HG03097 (cell line): ENCODE measurements around the gene C13orf42.

ENCODE experiments used
- ATAC-seq: cut with Tn5 transposase; IDR thresholded peaks from one replicate; pipeline ENCODE4 v1.9.1; 2021; ENCODE audit not compliant: unreplicated experiment, low FRiP score

C13orf42 gene

DNA sequence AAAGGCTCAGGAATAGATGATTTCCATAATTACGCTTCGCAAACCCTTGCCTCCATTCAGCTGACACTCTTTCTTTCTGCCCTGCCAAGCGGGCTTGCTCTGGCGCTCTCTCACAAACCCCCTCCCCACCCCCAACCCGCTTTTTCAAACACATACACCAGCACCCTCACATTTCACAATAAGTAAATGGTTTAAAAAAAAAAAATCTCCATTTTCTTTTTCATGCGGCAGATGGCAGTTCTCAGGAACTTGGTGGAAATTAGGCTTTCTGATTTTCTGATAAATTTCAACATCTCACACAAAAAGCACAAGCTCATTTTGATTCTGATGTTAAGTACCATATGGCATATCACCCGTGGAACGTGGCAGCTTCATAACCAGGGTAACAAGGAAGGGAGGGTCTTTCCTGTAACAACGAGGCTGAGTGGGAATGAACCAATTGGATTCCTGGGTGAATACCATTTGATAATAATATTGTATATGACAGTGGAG is 43.8 kb downstream of the C13orf42 start:
- ATAC-seq: no peak

DNA sequence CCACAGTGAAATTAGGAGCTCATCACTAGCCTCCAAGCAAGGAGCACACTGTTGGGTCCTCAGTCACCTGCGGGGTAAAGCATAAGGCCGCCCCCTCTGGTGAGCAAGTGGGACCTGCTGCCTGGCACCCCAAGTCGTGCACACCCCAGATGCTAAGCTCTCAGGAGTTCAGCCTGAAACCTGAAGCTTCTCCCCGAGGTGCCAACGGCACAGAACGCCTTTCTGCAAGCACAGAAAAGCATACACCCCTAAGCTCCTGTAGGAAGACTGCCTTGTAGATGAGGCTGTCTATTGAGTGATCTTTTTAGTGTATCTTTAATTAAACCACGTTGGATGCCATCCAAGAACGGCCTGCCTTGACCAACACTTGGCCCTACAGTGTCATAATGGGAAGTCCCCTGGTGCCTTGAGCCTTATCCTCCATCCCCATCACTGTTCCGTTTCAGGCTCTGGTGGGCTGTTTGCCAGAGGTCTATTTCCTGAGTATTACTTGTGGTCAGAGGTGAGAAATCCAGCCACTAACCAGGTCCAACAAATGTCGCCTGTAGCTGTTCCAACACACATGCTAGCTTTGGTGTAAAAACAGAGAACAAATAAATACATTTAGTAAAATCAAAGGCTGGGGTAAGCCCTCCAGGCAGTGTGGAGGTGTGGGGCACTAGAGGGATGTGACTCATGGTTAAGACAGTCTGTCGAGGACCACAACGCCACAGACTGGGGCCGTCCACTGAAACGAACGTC is 44.8 kb downstream of the C13orf42 start:
- ATAC-seq: no peak

DNA sequence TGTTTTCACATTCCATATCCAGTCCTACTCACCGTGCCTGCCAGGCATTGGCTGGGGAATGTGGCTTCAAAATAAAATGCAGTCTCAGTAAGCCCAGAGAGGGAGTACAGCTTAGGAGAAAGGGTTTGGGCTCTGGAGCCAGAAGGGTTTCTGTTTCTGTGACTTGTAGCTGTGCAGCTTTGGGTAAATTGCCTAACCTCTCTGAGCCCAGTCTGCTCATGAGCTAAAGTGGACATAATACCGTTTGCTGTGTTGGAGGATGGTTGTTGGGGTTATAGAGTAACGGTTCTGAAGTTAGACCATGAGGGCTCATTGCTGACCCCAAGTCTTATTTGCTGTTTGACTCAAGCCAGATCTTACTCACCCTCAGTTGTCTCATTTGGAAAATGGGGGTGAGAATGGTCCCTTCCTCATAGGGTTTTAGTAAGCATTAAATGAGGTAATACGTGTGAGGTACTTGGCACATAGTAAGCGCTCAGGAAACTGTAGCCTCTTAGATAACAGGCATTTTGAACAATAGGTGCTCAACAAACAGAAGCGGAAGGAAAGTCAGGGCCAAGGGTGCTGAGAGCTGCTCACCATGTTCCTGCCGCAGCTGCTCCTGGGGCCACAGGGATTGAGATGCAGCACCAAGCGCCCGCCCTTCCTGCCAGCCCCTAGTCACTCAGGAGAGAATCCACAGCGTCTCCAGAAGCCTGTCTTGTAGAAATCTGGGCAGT is 45.5 kb downstream of the C13orf42 start:
- no peak for ATAC-seq

DNA sequence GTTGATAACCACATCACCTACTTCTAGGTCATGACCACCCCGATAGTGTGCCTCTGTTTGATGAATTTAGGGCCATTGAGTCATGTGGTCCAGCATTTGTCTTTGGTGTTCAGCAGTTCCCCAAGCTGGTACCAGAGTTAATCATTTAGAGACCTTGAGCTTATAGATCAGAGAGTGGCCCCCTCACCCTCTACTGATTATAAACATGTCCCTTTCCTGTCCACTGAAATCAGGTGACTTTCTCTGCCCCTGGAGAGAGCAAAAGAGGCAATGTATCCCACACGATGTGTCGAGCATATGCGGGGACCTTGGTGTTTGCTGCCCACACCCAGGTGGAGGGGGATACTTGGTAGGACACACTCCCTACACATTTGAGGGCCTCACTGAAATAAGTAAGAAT is 46.3 kb downstream of the C13orf42 start:
- no peak for ATAC-seq

DNA sequence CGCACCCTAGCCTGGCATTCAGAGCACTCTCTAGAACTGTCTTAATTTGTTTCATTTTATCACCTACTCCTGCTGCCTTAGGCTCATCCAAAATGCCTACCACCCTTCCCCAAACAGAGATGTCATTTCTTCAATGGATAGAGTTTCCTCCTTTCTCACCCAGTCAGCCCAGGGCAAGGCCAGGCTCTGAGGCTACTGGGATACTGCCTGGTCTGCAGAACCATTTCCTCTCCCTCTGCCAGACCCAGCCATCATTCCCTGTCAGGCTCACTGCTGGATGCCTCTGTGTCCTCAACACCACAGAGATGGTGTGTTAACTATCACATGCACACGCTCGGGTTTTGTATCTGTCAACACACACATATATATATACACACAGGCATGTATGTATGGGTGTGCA is 47.2 kb downstream of the C13orf42 start:
- ATAC-seq: no peak

DNA sequence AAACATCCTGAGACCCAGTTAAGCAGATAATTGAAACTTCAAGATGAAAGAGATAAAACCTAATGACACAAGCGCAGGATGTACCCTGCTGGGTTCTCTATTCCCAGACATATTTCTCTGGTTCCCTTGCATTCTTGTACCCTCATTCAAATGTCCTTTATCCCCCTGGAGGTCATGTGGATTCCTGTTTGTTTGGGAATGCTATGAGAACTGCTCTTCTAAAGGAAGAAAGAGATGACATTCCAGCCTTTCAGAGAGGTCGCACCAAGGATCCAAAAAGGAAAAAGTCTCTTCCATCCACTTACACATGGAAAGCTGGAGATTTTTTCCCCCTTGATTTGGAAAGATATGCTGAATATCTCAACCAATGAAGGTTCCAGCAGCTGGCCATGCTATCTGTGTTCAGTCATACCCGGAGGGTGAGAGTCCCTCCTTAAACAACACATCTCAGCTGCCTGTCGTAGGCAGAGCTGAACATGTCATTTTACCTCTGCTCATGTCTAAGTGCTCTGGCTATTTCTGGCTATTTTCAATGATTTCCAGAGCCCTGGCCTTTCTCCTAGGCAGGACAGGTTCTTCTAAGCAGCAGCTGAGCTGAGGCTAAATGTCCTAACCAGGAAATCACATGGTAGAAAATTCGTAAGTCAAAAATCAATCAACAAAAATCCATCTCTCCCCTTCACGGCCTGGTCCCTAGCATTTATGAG is 52.5 kb downstream of the C13orf42 start:
- ATAC-seq: no peak

DNA sequence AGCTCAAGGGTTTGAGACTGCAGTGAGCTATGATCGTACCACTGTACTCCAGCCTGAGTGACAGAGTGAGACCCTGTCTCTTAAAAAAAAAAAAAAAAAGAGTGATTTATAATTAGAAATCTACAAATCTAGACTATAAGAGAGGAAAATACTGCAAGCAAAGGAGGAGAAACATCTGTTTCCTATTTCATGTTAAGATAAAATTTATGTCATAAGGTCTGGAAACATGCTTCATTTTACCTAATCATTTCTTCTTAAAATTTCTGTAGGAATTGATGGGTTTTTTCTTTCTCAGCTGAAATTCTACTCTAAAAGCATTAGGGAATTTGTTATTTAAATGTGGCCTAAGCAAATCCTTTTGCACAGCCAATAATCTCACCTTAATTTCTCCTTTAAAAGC is 53.2 kb downstream of the C13orf42 start:
- ATAC-seq: no peak

GRCh38 chr13:51057001-51057400 is 54.1 kb downstream of the C13orf42 start:
- ATAC-seq: no peak

DNA sequence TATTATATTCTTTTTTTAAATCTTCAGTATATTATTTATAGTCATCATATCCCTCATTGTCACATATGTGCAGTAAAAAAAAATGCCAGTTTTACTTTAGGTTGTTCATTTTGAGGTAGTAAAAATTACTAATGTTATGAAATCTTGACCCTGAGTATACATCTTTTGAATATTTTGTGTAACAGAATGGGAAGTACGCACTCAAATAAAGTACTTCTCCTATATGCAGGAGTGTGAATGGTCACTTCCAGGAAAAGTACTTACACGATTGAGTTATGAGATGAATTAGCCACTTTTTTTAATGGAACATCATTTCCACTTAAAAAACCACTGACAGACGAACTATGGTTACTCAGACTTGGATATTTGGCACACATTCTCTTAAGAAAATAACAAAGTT is 58.5 kb downstream of the C13orf42 start:
- no peak for ATAC-seq

DNA sequence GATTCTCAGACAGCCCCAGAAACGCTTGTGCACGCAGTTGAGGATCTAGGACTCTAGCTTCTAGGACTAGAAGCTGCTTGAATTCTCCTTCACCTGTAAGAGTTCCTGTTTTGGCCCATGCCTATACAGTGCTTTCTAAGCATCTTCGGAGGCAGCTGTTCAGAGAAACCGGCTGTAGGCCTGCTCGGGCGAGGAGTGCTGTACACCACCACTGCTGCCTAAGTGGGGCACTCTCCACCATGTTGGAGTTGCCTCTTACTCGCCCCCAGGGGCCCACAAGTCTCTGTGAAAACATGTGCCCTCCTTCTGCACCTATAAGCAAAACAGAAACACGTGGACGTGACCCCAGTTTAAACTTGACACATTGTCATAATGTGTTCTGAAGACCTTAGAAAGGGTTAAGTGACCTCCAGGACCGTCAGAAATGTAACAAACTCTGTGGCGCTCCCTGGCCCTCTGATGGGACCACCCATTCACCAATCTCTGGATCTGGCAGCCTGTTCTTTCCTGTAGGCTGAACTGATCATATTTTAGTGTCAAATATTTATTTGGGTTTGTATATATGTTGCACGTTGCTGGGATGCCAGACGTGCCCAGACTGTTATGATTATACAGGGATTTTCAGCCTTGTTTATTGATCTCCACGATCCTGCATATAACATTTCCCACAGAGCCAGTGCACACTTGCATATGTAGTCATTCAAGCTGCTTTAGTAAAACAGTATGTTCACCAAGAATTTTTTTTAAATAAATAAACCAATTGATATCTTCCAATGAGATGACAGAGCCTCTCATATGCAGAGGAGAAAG is 60.8 kb downstream of the C13orf42 start:
- ATAC-seq: no peak

DNA sequence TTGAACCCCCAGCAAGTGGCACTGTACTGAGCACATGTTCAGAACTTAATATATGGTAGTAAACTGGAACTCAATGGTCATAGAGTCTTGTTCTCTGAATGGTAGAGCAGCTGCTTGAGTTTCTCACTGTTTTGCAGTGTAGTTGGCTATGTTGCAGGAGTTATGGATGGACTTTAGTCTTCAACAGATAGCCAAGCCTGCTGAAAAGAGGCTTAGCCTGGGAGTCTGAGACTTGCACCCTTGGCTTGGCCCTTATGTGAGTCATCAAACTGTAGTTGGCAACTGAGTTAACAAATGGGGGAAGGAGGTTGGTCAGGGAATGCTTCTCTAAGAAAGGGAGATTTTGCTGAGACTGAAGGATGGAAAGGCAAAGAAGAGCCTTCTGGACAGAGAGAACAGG is 62.5 kb downstream of the C13orf42 start:
- ATAC-seq: no peak

- no peak for ATAC-seq
These were observed 63.0 kb downstream of the C13orf42 start for GRCh38 chr13:51048166-51048461.

GRCh38 chr13:51047434-51048165 is 63.5 kb downstream of the C13orf42 start:
- no peak for ATAC-seq

- no peak for ATAC-seq
These were observed 65.6 kb downstream of the C13orf42 start for GRCh38 chr13:51045451-51045850.

- no peak for ATAC-seq
These were observed 66.9 kb downstream of the C13orf42 start for GRCh38 chr13:51044023-51044665.

GRCh38 chr13:51043310-51043709 is 67.8 kb downstream of the C13orf42 start:
- ATAC-seq: no peak

DNA sequence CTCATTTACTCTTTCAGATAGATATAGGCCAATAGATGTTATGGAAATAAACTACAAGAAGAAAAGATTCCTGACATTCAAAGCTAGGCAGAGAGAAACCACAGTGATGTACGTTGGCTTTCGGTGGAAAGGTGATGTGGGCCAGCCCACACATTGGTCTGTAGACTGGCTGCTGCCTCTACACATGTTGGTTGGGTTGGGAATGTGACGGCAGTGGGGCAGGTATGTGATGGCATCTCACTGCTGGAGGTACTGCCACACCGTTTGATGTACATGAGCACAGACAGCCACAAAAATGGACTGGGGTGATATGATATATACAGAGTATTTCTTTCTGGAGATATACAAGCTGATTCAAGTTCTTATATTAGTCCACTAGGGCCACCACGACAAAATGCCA is 69.4 kb downstream of the C13orf42 start:
- ATAC-seq: no peak

DNA sequence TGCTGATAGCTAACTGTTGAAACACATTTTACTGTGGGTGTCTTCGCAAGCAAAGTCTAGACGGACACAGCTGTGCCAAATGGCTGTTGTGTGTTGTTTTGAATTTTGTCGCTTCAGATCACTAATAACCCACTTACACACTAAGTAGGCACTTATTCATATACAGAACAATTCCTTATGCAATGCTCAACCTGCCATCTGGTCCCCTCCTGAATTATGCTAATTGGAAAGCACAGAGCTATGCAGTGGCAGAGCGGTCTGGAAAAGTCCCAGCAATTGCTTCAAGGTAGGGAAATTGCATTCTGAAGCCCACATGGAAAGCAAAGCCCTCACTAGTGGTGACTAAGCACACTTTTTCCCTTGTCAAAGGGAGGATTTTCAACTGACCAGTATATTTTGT is 69.9 kb downstream of the C13orf42 start:
- no peak for ATAC-seq

DNA sequence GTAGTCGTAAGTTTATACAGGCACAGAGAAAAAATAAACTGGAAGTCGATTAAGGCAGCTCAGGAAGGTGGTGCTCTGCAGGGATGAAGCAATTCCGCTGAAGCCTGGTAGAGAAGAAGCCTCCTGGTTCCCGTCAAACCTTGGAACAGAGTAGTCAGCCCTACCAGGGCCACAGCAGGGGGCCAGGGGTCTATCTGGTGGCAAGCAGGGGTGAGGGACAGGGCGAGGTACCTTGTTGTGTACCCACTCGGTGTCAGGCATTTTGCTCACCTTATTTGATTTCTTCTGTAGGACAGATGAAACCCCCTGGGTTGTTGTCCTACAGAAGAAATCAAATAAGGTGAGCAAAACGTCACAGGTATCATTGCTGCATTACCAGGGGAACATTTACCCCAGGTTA is 70.6 kb downstream of the C13orf42 start:
- no peak for ATAC-seq

GRCh38 chr13:51036418-51036817 is 74.7 kb downstream of the C13orf42 start:
- no peak for ATAC-seq
